GM18517 (cell line): ENCODE results near the gene IFIH1.

Source experiments
- ATAC-seq: cut with Tn5 transposase; IDR thresholded peaks from one replicate; pipeline ENCODE4 v1.9.1; 2021; ENCODE audit warnings: mild to moderate bottlenecking, moderate library complexity; ENCODE audit not compliant: unreplicated experiment

The IFIH1 gene

DNA sequence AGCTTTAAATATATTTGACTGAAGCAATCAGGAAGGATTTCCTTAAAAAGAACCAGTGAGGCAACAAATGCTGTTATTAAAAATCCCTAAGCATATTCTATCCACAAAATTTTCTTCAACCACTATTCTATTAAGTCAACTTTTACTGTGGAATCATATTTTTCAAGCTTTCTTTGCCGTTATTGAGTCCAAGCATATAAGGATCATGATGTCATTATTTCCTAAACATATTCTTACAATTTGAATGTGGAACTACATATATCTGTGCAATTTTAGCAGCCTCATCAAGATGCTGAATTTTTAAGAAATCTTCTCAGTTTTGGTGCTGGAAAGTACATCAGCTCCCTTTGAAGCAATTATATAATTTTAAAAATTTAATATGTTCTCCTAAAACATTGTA, 5.6 kb downstream of the IFIH1 start:
- no peak for ATAC-seq

DNA sequence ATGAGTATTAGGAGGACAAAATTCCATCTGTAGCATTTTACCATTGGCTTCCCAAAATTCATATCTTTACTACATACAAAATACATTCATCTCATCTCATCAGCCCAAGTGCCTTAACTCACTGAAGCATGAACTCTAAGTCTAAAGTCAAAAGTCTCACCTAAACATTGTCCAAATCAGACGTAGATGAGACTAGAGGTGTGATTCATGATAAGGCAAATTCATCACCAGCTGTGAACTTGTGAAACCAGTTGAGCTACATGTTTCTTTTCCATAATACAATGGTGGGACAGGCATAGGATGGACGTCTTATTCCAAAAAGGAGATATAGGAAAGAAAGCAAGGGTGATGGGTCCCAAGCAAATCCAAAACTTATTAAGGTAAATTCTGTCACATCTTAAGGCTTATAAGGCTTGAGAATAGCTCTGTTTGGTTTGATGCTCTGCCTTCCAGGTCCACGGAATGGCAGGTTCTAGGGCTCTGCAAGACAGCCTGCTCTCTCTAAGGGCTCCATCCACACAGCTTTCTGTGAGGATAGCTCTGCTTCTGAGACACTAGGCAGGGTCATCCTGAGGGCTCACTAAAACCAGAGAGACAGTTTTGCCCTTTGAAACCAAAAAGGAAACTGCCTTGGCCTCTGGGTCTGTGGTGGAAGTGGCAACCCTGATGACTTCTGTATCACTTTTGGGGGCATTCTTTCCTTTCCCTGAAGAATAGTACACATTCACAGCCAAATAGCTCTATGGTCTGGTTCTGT, 9.6 kb downstream of the IFIH1 start:
- peak; percentile 67 for ATAC-seq

DNA sequence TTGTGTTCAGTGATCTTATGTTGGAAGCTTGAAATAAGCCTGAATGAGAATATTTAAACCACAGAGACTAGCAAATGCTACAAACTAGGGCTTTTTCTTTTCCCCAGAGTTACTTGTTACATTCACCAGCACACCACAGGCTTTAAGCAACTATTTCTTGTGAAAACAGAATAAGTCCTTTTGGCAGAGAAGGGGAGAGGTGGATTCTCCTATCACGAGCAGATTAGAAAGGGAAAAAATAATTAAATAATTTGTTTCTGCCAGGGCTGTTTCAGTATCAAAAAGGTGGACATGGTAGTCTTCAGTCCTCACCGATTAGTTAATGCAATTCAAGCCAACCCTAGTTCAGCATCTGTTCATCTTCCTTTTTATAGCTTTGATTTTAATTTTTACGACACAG, 12.6 kb downstream of the IFIH1 start:
- ATAC-seq, result no peak

DNA sequence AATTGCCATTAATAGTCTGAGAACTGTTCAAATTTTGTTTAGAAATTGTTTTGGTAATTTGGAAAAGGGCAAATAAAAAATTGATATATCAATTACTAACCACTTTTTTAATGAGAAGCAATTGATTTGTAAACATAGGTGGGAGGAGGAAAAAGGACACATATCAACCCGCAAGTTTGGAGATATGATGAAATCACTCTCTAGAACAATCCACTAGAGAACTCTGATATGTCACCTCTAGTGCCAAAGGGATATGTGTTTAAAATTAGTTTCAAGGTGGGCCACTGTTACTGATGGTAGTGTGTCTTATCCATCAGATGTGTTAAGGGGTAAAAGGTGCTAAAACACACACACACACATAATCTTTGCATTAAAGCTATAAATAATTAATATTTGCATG, 16.6 kb downstream of the IFIH1 start:
- no peak for ATAC-seq

DNA sequence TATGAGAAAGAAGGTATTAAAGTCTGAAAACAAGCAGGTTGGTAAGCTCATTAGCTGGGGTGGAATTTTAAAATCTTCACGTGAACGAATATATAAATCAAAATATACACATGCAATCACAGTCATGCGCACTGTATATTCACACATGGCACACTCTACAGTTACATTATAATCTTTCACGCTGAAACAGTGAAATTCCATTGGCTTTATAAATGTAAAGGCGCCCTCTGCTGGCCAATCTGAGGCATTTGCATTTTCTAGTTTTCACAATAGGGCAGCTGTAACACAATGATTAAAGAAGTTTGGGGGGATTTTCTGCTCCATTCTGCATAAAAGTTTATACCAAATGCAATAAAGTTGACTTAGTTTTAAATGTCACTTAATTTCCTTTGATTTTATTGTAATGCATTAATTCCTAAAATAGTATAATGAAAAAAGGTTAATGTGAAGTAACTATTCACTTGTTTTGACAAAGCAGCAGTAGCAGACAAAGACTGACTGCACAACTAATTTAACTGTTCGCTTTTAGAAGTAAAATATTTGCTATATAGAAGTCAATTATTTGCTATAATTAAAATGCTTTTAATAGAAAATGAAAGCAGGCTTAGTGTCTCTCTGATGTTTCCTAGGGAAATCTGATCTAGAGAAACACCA, 17.2 kb downstream of the IFIH1 start:
- peak; percentile 78 for ATAC-seq

DNA sequence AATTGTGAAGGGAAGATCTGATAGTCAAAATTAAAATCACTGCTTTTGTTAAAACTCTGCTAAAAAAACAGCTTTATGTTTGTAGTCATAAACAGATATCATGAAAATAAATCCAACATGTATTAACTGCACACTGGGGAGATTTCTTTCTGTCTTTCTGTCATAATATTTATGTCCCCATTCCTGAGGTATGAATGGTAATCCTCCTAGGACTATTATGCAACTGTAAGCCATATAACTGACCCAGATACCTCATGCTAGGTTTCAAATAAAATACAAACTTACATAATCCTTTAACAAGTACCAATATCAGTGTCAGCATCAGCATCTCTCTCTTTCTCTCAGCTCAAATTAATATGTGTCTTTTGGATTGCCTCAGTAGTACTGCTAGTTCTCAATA, 18.2 kb downstream of the IFIH1 start:
- ATAC-seq, result no peak

DNA sequence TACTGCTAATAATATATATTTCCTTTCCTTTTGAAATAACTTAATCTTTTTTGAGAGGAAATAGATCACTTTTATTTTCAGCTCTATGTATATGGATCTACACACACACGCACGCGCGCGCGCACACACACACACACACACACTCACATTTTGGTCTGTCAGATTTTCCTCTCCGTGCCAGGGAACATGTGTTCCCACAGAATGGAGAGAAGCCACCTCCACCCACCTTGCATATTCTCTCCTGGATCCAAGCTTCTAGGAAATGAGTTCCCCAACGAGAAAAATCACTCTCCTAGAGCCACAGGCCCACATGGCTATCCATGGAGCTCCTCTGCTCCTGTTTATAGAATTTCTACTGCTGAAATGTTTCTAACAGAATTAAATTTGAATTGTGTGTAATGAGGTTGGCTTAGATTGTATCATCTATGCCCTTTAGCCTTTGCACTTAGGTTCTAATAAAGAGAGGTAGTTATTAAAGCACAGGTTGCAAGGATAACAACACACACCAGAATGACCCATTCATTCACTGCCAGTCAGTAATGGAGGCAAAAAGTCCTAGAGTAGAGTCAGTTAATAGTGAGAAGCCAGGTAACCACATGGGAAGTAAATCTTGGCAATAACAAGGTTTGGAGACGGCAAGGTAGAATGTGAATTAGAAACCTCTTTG, 19.7 kb downstream of the IFIH1 start:
- ATAC-seq, result no peak

DNA sequence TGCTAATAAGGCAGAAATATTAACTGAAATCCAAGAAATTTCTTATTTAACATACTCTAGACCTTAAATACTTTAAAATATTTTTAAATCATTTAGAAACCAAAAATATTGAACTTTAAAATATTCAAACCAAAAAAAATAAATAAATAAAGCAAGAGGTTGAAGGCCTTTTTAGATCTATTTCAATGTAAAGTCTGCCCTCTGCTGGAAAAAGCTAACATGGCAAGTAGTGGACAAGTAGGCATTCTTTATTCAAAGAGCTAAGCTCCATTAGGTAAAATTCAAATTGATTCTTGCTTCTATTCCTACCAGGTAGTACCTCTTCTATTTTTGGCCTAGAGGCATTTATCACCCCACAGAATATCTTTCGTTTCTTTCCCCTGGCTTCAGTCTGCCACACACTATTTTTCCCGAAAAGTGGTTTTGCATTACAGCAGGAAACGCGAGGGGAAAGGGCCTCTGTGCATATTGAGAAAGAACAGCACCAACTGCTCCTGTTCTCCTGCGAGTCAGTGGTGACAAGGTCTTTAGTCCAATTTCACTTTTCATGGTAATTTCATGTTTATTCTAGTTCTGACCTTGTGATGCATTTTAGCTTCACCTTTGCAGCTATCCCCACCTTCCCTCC, 20.4 kb downstream of the IFIH1 start:
- peak; percentile 63 for ATAC-seq

DNA sequence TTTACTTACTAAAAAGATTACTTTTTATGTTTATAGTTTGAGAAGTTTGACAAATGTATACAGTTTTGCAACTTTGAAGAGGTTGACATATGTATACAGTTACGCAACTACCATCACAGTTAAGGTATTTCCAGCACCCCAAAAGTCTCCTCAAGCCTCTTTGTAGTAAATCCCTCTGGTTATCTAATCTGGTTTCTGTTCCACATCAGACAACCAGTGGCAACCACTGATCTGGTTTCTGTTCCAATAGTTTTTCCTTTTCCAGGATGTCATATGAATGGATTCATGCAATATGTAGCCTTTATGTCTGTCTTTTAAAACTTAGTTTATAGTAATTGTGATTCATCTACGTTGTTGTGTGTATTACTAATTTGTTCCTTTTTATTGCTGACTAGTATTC, 23.5 kb downstream of the IFIH1 start:
- no peak for ATAC-seq

DNA sequence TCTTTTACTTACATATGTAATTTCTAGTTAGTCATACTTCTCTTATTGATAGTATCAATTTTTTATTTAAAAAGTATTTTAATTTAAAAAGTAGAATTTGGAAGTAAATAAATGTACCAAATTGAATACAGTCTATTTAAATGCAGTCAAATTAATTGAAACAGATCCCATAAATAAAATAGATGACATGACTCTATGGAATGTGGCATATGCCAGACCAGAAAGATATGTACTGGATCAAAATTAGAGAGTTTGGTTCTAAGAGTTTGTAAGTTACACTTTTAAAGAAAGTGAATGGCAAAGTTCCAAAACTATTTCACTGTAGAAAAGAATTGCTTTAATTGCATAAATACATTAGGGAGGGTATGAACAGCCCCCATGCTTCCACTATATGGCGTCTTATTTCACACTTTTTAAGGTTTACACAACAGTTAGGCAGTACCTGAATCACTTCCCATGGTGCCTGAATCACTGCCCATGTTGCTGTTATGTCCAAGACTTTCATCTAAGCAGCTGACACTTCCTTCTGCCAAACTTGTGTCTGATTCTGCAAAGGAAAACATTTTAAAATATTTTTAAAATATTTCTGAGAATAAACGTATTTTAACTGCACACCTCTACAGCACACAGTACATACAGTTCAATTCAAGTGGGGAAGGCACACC, 25.2 kb downstream of the IFIH1 start:
- ATAC-seq, result no peak

DNA sequence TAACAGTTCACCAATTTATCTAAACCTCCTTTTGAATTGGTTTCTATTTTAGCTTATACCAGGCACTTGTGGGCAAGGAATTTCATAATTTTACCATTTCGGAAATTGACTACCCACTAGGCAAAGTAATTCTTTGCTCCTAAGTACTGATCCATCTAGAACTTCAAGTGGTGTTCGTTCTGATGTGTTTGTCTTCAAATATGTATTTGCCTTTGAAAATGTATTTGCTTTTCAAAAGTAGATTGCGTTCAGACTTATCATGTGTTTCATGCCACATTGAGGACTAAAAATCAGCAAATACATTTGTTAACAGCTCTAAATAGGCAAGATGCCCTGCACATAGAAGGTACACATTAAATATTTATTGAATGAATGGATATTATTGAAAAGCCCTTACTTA, 26.7 kb downstream of the IFIH1 start:
- no peak for ATAC-seq

DNA sequence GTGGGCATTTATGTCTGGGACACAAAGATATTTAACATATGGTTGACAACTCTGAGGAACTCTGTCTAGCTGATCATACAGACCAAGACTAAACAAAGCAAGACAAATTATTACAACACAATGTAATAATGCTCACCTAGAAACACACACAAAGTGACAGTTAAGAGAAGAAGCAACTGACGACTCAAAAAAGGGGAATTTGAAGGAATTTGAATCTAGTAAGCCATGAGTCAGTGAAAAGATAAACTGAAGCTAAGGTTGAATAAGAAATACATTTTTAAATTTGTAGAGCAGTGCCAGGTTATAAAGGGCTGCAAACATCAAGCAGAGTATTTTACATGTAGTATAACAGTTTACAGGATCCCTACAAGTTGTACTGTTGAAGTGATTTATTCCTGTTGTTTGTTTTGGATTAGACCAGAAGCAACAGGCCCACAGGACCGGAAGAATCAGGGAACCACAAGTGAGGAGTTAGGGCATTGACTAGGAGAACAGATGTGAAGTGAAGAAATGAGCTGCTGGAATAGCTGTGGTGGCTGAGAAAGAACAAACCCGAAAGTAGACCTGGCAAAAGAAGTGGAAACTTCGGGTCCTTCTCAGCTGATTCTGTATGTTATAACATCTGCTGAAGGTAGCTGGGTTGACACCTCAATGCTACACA, 35.6 kb downstream of the IFIH1 start:
- ATAC-seq, result no peak

DNA sequence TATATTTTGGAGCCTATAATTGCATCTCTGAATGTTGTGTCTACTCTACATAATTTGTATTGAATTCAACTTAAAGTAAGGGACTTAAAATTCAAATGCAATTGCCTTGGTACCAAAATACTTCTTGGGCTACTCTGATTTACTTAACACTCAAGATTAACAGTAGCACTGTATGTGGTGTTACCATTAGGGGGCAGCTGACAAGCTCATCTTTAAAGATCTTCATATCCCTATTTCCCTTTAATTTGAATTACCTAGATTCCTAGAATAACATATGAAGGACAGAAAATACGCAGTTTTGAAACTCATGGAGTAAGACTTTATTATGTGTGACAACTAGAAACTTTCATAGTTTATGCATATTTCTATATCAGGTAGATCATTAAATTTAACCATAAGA, 37.8 kb downstream of the IFIH1 start:
- ATAC-seq, result no peak

DNA sequence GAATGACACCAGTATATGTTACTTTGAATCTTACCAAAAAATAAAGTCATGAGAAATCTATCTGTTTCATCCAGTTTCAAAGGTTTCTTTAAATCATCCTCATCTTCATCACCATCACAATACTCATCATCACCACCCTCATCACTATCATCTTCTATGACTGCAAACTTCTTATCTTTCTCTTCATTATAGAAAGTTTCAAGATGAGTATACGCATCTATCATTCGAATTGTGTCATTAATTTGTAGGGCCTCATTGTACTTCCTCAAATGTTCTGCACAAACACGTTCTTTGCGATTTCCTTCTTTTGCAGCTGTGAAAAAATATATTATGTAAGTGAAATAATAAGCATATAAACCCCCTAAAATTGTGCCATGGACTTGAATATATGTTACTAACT, 41.1 kb downstream of the IFIH1 start:
- ATAC-seq, result no peak

DNA sequence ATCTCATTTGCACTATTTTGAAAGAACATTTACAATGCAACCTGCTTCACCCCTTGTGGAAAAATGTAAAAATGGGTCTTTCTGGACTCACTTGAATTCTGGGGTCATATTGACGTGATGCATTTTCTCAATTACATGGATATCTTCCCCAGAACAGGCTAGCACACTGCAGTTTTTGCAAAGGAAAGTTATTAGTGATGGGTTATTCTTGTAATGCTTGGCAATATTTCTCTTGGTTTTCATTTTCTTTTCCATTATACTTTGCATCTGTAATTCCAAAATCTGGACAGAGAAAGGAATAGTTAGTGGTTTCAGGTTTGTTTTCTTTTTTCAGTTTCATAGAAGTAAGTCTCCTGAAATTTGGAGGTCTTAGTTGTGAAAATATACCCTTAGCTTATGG, 50.5 kb downstream of the IFIH1 start:
- ATAC-seq, result no peak

DNA sequence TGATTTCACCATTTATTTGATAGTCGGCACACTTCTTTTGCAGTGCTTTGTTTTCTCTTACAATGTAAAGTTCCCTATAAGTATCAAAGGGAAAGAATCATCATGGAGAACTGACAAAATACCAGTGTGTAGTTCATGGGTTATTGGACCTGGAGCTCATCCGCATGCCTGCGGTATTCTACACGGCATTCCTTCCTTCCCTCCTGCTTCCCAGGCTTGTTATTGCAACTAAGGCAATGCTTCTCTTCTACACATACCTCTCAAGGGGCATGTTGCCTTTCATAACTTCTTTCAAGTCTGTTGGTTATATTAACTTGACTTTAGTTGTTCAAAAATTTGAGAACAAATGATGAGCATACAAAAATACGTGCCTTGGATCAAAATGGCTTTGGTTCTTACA, 51.0 kb downstream of the IFIH1 start:
- ATAC-seq, result no peak

DNA sequence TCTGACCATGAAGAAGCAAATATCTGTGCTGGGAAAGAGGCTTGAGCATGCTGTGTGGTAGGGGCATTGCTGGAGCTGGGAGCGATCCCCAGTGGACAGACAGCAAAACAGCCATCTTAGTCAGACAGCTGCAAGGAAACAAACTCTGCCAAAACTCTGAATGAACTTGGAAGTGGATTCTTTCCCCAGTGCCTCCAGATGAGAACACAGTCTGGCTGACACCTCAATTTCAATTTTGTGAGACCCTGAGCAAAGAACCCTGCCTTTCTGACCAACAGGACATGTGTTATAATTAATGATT, 52.1 kb downstream of the IFIH1 start:
- ATAC-seq, result no peak

DNA sequence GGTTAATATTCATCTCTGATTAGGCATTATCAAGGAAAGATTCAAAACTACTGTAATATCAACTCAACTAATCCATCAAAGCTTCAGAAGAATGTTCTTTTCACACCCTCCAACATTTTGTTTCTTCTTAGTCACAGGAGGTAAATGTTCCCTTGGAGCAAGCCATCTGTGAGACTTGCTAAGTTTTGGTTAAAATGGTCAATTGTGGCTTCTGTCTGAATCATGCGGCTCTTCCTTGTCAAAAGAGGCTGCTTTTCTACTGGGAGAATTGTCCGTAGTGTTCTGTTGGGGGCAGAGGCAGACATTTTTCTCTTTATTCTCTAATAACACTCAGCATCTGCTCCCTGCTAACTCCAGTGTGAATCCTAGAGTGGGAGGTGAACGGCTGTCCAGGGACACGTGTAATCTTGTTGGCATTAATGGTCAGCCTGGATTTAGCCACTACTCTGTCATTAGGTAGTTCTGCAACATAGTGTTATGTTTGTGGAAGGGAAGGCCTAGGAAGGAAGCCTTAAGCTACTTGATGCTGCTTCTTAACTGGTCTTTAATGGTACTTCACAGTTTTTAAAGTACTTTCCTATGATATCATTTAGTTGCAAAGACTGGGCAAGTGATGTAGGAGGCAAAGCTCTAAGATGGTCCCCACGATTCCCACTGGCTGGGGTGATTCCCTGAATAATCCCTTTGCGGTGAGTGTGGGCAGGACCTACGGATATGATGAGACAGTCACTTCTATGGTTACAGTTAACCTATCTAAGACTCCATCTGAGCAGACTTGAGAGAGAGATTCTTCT, 52.6 kb downstream of the IFIH1 start:
- ATAC-seq, result no peak

DNA sequence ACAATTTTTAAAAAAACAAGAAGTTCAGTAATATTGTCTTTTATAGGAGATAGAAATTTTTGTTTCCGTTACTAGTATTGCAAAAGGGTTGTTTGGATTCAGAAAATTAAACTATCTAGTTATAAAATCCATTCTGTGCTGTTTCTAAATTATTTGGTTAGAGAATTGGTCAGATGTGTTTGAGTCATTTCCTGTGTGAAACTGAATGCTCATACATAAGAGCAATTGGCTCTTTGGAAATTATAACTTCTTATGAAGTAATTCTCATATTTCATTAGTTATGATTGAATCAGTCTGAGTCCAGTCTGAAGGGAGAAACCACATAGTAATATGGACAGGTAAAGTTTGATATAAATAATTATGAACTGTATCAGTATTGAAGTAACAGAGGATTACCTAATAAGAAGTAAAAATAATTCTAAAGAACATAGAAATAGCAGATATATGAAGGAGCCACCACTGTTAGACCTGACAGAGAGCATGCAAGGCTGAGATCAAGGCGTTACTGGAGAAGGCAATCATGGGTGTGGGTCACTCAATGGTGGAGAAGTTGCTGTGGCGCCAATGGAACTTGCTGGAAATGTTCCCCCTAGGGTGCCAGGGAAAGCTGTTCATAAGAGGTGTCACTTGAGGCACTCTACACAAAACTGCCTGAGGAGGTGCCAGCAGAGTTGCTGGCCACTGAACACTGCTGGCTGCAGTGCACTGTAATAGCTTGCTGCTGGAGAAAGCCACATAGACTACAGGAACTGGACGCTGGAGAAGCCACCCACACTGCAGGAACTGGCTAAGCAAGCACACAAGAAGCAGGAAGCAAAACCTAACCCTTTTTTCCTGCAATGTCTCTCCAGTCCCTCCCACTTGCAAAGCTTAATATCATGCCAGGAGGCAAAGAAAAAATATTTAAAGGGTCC, 57.2 kb downstream of the IFIH1 start:
- ATAC-seq, result peak; percentile 59
